Islet precursor cell (in vitro differentiated cells): Measurements from ENCODE around the gene TXNL4A.
A peak's percentile ranks its signal among the peaks of the same experiment; 100 is the strongest.

Experiments
- DNase-seq: peaks from one replicate; pipeline ENCODE4 v3.0.0-alpha.2; 2018

TXNL4A gene

DNA sequence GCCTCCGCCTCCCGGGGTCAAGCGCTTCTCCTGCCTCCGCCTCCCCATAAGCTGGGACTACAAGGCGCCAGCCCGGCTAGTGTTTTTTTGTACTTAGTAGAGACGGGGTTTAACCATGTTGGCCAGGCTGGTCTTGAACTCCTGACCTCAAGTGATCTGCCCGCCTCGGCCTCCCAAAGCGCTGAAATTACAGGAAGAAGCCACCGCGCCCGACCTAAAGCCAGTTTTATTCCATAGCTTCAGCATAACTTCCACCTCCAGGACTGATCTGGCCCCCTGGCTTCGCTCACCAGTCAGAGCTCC, 783 bp upstream of the TXNL4A start:
- DNase-seq: no peak

DNA sequence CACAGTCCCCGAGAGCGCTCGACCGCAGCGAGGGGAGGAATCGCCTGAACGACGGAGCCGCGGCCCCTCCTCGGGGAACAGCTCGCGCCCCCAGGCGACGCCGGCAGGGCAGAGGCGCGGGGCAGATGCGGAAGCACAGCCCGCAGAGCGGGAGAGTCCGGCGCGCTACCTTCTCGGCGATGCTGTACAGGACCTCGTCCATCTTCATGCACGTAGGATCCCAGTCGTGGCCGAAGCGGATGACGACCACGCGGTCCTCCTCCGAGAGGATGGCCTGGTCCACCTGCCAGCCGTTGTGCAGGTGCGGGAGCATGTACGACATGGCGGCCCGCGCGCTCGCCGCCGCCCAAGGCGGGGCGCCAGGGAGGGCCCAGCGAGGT, 302 bp downstream of the TXNL4A start:
- peak; percentile 83 for DNase-seq

DNA sequence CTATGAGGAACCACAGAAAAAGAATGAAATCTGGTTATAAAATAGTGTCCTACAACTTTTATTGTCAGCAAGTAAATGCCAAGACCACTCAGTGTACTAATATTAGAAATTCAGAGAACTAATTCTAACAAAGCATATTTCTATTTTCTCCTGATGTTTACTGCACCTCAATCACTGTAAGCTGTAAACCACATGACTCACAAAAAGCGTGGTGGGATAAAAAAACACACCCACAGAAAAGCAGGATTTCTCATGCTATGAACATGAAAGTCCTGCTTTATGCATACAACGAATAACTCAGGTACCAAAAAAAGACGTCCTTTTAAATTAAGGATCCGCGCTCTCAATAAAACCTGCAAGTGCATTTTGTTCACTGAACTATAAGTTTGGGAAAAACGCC, 797 bp downstream of the TXNL4A start:
- no peak for DNase-seq

DNA sequence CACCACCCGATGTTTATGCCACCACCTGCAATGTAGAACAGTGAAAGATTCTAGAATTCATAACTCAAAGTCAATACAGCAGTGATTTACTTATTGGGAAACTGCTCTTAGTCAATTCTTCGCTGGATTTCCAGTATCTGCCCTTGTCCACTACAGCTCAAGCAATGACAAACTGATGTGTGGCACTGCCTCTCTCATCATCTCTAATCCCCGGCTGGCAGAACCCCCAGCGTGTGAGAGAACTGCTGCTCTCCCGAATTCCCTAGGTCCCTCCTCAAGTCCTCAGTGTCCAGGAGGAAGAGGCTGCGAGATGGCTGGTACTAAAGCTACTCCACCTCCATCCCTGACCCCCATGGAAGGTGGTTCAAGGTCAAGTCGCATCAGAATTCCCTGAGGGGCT, 1.6 kb downstream of the TXNL4A start:
- no peak for DNase-seq

DNA sequence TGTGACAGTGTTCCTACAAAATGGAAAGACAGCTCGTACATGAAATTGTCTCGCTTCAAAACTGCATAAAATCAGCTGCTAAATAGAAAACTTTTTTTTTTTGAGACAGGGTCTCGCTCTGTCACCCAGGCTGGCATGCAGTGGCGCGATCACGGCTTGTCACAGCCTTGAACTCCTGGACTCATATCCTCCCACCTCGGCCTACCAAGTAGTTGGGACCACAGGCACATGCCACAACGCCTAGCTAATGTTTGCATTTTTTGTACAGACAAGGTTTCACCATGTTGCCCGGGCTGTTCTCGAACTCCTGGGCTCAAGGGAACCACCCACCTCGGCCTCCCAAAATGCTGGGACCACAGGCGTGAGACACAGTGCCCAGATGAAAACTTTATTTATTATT, 3.2 kb downstream of the TXNL4A start:
- DNase-seq: no peak

DNA sequence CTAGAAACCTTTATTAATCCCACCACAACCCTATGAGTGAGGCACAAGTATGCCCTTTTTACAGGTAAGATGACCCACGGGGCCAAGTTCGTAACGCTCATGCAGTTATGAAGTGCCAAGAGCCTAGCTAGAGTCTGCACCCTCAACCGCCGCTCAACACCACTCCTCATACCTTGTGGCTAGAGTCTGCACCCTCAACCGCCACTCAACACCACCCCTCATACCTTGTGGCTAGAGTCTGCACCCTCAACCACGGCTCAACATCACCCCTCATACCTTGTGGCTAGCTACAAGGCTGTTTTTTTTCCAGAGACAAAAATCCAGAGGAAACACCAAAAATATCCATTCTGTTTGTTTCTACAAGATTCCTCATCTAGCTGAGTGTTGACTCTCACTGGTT, 4.6 kb downstream of the TXNL4A start:
- no peak for DNase-seq

DNA sequence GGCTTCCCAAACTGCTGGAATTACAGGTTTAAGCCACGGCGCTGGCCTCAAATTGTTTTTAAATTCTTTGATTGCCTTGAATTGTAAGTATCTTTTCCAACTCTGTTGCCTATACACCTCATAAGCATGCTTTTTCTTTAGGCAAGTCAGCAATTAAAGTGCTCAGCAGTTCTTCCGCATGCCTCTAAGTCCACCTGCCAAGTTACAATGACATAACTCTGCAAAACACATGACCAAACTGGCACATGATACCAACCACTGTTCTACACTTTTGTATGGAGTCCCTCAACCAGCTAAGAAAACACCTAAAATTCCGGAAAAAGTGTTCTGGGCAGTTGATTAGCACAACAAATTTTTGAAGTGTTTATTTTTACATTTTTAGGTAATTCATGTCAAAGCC, 5.1 kb downstream of the TXNL4A start:
- DNase-seq: no peak

DNA sequence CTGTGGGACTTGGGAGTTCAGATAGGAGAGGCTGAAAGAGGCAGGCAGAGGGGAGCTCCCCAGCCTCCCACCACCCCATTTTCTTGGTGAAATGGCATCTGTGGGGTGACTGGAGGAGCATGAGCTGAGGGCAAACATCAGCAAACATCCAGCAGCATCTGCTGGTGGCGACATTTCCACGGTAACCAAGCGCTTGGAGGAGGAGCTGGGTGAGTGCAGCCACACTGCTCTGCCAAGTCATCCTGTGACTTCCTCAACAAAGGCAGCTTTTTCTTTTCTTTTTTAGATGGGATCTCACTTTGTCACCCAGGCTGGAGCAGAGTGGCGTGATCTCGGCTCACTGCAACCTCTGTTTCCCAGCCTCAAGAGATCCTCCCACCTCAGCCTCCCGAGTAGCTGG, 5.6 kb downstream of the TXNL4A start:
- DNase-seq: no peak

DNA sequence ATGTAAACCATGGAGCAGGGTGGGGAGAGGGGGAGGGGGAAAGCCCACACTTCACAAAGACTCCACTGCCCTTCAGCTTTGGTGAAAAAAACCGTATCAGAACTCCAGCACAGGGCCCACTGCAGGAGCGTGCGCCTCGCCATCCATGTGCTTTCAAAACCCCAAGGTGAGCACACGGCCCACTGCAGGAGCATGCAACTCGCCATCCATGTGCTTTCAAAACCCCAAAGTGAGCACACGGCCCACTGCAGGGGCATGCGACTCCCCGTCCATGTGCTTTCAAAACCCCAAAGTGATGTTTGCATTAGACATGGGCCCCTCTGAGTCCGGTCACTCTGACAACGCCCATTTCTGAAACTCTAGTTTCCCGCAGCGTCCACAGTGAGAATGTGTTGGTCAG, 7.8 kb downstream of the TXNL4A start:
- no peak for DNase-seq

DNA sequence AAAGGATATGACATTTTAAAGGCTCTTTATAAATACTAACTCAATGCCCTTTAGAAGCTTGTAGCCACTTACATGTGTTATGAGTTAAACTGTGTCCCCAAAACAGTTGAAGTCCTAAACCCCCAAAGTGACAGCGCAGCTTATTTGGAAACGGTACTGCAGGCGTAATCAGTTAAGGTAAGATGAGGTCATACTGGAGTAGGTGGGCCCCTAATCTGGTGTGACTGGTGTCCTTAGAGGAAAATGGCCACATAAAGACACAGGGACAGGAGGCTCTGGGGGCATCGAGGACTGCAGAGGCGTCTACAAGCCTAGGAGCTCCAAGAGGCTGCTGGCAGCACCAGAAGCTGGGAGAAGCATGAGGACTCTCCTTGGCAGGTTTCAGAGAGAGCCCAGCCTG, 8.5 kb downstream of the TXNL4A start:
- no peak for DNase-seq

DNA sequence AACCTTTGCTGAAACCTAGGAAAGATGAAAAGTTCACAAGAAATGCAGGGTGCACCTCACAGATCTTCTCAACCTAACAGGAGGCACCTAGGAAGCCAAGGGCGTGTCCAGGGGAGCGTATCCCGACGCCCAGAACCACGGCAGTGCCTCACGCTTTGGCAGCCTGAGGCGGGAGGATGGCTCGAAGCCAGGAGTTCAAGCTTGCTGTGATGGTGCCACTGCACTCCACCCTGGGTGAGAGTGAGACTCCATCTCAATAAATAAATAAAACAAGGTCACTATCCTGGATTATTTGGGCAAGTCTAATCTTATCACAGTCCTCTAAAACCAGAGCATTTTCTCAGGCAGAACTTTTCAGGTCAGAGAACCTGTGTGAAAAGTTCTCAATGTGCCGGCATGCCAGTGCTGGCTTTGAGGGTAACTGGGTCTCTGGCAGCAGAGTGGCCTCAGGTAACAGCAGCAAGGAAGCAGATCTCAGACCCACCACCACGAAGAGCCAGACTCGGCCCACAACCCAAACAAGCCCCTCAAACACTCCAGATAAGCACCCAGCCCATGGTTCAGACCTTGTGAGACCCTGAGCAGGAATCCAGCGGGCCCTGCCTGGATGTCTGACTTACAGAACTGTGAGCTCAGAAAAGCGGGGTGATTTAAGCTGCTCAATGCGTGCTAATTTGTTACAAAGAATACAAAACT, 12.2 kb downstream of the TXNL4A start:
- no peak for DNase-seq

DNA sequence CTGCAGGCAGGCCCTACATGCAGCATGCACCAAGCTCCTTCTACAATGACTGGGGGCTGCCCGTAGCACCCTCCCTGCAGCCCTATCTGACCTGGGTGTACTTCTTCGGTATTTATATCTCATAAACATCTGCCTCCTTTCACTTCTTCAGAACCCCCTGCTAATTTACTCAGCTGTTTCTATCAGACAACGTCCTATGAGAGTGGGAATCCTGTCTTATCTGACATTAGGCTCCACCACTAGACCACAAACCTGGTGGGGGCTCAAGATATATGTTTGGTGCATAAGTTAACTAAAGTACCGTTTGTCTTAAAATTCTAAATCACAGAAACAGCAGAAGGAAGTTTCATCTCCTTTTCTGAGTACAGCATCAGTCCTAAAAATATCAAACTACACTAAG, 13.3 kb downstream of the TXNL4A start:
- no peak for DNase-seq

DNA sequence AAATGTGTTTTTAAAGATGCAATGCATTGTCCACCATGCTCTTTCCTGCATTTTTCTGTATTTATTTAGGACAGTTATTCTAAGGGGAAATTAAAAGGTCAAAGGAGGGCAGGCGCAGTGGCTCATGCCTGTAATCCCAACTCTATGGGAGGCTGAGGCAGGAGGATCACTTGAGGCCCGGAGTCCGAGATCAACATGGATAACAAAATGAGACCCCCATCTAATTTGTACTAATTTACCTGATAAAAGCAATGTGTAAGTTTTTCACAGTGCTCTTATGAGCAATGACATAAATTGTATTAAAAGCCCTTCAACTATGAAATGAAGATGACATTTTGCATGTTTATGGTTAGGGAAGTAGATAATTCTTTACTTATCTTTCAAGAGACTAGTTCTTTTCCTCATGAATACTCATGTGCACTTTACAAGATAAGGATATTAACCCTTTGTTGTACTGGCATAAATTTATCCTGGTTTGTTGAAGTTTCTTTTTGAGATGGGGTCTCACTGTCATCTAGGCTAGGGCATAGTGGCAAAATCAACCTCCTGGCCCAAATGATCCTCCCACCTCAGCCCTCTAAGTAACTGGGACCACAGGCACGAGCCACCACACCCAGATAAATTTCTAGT, 14.2 kb downstream of the TXNL4A start:
- DNase-seq: no peak

DNA sequence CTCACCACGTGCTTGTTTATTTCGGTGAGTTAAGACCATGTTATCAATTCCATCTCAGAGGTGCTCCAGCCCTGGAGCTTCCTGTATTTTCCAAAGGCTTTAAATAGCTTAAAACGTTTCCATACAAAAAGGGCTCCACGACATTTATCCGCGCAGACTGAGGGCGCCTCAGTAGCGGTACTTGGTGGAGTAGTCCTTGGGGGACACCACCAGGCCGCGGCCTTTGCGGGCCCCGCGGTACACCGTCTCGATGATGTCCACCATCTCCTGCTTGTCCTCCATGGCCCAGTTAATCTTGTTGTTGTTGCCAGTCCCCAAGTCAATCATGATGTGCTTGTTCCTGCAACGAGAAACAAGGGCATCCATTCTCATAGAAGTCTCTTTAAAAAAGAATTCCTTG, 14.8 kb downstream of the TXNL4A start:
- DNase-seq: no peak

DNA sequence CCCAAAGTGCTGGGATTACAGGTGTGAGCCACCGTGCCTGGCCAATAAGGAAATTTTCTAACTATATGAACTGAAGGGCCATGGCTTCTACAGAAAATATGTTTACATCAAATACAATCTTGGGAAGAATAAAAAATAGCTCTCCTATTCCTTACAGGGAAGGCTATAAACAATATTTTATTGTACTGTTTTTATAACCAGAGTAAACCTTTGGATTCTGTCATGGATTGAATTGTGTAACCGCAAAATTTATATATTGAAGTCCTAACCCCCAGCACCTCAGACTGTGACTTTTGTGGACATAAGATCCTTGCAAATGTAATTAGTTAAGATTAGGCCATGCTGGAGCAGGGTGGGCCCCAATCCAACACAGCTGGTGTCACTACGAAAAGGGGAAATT, 15.6 kb downstream of the TXNL4A start:
- no peak for DNase-seq

DNA sequence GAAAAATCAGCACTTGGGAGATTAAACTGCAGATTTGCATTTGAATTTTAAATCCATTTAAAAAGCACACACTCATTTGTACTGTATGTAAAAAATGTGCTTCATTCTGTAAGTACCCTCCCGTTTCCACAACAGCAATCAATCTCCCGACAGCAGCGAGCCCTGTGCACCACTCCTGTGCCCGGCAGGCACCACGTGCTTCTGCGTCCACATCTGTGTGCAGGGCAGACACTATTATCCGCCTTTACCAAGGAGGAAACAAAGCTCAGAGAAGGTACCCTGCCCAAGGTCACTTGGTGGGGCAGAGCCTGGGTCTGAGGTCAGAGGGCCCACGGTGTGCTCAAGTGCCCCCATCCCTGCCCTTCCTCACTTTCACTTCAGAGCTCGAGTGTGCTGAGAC, 16.4 kb downstream of the TXNL4A start:
- no peak for DNase-seq

DNA sequence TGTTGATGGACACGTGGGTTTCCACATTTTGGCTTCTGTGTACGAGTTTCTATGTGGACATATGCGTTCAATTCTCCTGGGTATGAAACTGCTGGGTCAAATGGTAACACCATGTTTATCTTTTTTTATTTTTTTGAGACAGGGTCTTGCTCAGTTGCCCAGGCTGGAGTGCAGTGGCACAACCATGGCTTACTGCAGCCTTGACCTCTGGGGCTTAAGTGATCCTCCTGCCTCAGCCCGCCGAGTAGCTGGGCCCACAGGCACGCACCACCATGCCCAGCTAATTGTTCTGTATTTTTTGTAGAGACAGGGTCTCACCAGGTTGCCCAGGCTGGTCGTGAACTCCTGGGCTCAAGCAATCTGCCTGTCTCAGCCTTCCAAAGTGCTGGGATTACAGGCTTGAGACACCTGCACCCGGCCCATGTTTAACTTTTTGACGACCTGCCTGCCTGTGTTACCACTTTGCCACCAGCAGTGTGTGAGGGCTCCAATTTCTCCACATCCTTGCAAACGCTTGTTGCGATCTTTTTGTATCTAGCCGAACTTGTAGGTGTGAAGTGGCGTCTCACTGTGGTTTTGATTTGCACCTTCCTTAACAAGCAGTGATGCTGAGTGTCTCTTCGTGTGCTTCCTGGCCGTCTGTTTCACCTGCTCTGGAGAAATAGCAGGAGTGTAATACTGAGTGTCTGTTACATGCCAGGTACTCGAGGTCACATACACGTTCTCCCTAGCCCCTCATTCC, 17.0 kb downstream of the TXNL4A start:
- no peak for DNase-seq

DNA sequence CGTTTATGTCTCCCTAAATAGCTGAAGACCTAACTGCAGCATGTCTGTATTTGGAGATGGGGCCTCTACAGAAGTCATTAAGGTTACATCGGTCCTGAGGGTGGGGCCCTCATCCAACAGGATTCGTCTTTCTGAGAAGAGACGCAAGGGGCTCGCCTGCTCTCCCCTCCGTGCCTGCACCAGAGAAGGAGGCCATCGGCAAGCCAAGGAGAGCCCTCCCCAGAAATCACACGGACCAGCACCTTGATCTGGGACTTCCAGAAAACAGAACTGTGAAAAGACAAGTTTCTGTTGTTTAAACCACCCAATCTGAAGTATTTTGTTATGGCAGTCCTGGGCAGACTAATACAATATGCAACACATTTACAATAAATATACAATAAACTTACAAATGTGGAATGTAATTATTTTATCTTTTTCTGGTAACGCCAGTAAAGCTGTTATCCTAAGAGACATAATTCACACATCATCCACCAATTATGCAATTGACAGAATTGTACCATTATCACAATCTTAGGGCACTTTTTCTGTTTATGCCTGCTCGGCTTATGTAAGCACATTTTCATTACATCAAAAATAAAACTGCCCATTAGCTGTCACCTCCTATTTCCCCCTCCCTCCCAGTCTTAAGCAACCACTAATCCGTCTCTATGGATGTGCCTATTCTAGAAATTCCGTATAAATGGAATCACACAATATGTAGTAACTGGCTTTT, 17.8 kb downstream of the TXNL4A start:
- no peak for DNase-seq

DNA sequence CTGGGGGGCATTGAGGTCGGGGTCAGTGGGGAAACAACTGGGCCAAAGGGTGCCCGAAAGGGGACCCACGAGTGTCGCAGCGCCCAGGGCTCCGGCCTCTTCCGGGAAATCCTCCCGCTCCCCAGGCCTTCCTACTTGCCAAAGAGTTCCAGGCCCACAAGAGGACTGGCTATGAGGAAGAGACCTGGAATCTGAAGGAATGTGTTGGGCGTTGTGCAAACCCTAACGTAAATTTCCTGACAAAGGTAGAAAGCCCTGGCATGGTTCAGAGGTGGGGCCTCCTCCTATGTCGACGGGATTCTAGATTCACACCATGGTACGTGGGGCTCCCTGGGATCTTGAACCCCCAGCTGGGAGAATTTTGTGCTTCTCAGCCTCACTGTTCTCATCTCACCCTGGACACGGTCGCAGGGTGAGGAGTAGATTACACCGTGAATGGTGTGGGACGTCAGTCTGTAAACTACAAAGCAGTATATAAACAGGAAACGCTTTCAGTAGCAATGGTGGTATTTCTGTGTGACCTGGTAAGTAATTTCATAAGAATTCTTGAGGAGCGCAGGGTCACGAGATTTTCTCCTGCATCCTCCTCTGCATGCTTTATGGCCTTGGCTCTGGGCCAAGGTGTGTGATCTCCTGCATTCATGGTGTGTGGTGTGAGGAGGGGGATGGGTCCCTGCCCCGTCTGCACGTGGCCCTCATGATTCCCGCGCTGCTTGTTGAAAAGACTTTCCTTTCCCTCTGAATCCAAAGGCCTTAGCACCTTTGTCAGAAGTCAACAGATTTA, 23.1 kb downstream of the TXNL4A start:
- peak; percentile 76 for DNase-seq

DNA sequence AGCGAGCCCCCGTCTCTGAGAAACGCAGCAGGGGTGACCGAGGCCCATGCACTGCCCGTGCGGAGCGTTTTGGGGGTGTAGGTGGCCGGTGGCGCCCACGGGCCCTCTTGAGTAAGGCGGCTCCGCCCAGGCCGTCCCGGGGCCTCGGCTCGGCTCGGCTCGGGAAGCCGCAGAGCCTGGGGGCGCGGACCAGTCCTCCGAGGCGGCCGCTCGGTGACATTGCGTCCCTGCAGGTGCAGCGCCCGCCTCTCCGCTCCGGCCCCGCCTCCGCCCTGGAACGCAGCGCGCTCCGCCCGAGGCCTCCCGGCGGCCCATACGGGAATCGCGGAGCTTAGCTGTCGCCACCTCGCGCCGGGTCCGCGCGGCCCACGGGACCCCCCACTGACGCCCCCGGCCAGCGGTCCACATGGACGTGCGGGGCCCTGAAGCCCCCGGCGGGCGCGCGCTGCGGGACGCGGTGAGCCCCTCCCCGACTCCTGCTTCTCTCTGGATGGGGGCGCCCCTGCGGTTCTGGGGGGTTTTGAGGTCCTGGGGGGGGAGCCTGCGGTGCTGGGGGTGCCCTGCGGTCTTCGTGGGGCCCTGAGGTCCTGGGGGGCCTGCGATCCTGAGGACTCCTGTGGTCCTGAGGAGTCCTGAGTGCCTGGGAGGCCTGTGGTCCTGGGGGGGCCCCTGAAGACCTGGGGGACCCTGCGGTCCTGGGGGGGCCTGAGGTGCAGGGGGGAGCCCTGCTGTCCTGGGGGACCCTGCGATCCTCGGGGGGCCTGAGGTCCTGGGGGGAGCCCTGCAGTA, 23.8 kb downstream of the TXNL4A start, which contains the start of gene HSBP1L1:
HSBP1L1 (plus strand) TSS at position 314 of the 789 bp plus-strand sequence; CDS start at position 407, 93 bp downstream.
- DNase-seq: peak; percentile 87

DNA sequence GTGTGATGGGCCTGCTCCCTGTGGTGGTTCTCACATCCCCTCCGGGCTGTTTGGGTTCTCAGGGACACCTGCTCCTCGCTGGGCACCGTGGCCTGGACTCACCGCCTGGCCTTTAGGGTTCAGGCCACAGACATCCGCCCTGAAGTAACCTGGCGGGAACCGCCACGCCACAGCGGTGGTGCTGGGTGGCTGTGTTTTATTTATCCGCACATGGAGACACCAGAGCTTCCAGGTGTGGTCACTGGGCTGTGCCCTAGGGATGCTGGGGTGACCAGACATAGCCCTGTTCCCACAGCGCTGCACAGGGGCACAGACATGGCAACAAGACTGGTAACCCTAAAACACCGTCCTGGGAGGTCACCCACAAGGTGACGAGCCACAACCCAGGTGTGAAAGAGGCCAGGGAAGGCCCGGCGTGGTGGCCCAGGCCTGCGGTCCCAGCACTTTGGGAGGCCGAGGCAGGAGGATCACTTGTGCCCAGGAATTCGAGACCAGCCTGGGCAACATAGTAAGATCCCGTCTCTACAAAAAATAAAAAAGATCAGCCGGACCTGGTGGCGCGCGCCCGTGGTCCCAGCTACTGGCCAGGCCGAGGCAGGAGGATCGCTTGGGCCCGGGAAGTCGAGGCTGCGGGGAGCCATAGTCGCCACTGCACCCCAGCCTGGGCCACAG, 24.6 kb downstream of the TXNL4A start:
- no peak for DNase-seq
